IMR-90 (cell line): ENCODE results near the gene ABO.

Experiments used
- BHLHE40 ChIP-seq: fragments of 150-350 bp; IDR thresholded peaks from 2 replicates; pipeline ENCODE4 v1.6.1; 2016; ENCODE audit warnings: mild to moderate bottlenecking, low read depth, low read length
- CEBPB ChIP-seq: IDR thresholded peaks from 2 replicates; pipeline ENCODE4 v1.6.1; 2012; ENCODE audit warnings: low read depth, low read length, improper control_type of control experiment
- CHD1 ChIP-seq: IDR thresholded peaks from 2 replicates; pipeline ENCODE4 v1.6.1; 2012; ENCODE audit warnings: low read depth, low read length, improper control_type of control experiment
- FOS ChIP-seq: fragments of 150-350 bp; IDR thresholded peaks from 2 replicates; pipeline ENCODE4 v1.6.1; 2016; ENCODE audit warnings: low read depth, low read length
- MAFK ChIP-seq: IDR thresholded peaks from 2 replicates; pipeline ENCODE4 v1.6.1; 2012; ENCODE audit warnings: low read depth, low read length, improper control_type of control experiment
- MAZ ChIP-seq: IDR thresholded peaks from 2 replicates; pipeline ENCODE4 v1.6.1; 2012; ENCODE audit warnings: low read depth, mild to moderate bottlenecking, low read length, improper control_type of control experiment, moderate library complexity, borderline replicate concordance
- MXI1 ChIP-seq: IDR thresholded peaks from 2 replicates; pipeline ENCODE4 v1.6.1; 2012; ENCODE audit warnings: low read depth, mild to moderate bottlenecking, low read length, moderate library complexity, borderline replicate concordance
- NFE2L2 ChIP-seq: fragments of 150-350 bp; IDR thresholded peaks from 2 replicates; pipeline ENCODE4 v1.6.1; 2016; ENCODE audit warnings: low read depth, mild to moderate bottlenecking, low read length
- POLR2A ChIP-seq: IDR thresholded peaks from 2 replicates; pipeline ENCODE4 v1.6.1; 2012; ENCODE audit warnings: mild to moderate bottlenecking, low read depth, low read length
- RAD21 ChIP-seq: IDR thresholded peaks from 2 replicates; pipeline ENCODE4 v1.6.1; 2012; ENCODE audit warnings: low read length, improper control_type of control experiment
- RCOR1 ChIP-seq: IDR thresholded peaks from 2 replicates; pipeline ENCODE4 v1.6.1; 2012; ENCODE audit warnings: mild to moderate bottlenecking, low read length, improper control_type of control experiment; ENCODE audit not compliant: insufficient replicate concordance
- SMC3 ChIP-seq: fragments of 150-350 bp; IDR thresholded peaks from 2 replicates; pipeline ENCODE4 v1.6.1; 2016; ENCODE audit warnings: low read depth, mild to moderate bottlenecking, antibody characterized with exemption, low read length, moderate library complexity
- TF ChIP-seq, protein P1 (sequence below): conservative IDR thresholded peaks from 2 replicates; pipeline ENCODE4 v1.5.1; 2012; ENCODE audit warnings: mild to moderate bottlenecking, low read depth, low read length, improper control_type of control experiment
- TF ChIP-seq, protein P2 (sequence below): fragments of 150-350 bp; IDR thresholded peaks from 2 replicates; pipeline ENCODE4 v1.6.1; 2017; ENCODE audit warnings: mild to moderate bottlenecking, antibody characterized with exemption, low read length, low read depth

DNA sequence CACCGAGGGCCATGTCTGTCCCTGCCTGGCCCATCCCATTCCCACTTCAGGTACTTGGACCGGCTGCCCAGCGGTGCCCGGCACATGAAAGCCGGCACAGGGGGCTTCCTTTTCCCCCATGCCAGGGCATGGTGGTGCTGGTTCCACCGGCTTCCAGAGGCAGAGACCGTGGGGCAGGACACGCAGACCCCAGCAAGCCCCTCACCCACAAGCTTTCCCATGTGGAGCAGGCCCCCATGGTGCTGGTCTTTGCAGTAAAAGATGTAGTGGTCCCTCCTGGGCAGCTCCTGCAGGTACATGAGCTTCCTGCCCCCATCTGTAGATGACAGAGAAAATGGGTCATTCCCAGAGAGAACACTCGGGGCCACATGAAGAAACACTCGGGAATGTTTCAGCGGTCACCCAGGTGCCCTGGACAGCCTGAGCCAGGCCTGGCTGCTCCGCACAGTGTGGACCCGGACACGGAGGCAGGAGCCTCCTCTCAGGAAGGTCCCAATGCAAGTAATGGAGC is 67.9 kb downstream of the ABO start:
- TF ChIP-seq, protein P1, sequence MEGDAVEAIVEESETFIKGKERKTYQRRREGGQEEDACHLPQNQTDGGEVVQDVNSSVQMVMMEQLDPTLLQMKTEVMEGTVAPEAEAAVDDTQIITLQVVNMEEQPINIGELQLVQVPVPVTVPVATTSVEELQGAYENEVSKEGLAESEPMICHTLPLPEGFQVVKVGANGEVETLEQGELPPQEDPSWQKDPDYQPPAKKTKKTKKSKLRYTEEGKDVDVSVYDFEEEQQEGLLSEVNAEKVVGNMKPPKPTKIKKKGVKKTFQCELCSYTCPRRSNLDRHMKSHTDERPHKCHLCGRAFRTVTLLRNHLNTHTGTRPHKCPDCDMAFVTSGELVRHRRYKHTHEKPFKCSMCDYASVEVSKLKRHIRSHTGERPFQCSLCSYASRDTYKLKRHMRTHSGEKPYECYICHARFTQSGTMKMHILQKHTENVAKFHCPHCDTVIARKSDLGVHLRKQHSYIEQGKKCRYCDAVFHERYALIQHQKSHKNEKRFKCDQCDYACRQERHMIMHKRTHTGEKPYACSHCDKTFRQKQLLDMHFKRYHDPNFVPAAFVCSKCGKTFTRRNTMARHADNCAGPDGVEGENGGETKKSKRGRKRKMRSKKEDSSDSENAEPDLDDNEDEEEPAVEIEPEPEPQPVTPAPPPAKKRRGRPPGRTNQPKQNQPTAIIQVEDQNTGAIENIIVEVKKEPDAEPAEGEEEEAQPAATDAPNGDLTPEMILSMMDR: no peak
- TF ChIP-seq POLR2A (no peak), FOS (no peak), RCOR1 (no peak), RAD21 (no peak), SMC3 (no peak), MAFK (no peak), MAZ (no peak), BHLHE40 (no peak), CEBPB (no peak), NFE2L2 (no peak), MXI1 (no peak), CHD1 (no peak)
- TF ChIP-seq, protein P2, sequence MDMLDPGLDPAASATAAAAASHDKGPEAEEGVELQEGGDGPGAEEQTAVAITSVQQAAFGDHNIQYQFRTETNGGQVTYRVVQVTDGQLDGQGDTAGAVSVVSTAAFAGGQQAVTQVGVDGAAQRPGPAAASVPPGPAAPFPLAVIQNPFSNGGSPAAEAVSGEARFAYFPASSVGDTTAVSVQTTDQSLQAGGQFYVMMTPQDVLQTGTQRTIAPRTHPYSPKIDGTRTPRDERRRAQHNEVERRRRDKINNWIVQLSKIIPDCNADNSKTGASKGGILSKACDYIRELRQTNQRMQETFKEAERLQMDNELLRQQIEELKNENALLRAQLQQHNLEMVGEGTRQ: no peak
